Activated CD8-positive, alpha-beta memory T cell treated with anti-CD3 and anti-CD28 coated beads for 1 hour (primary cell): ENCODE results near the gene FBXL19.

Source experiments
- DNase-seq, 2 donors: peaks; one replicate each; pipeline ENCODE4 v3.0.0-alpha.2; 2020; ENCODE audit warnings: low read depth in 1 of 2; ENCODE audit errors: extremely low read depth in 1 of 2

The FBXL19 gene

GRCh38 chr16:30961384-30961783, 38.0 kb downstream of the FBXL19 start:
- DNase-seq = no peak

GRCh38 chr16:30963925-30964511, 40.6 kb downstream of the FBXL19 start:
- DNase-seq = no peak

GRCh38 chr16:30964574-30965226, 41.3 kb downstream of the FBXL19 start:
- no peak for DNase-seq

- DNase-seq = no peak
Observed at GRCh38 chr16:30965436-30965835, 42.1 kb downstream of the FBXL19 start.

GRCh38 chr16:30966033-30966619, 42.8 kb downstream of the FBXL19 start:
- no peak for DNase-seq

GRCh38 chr16:30967795-30968194, 44.4 kb downstream of the FBXL19 start:
- DNase-seq = no peak

GRCh38 chr16:30969246-30969842, 46.0 kb downstream of the FBXL19 start:
- no peak for DNase-seq

- DNase-seq = no peak
Observed at GRCh38 chr16:30971298-30971697, 47.9 kb downstream of the FBXL19 start.

GRCh38 chr16:30972872-30973271, 49.5 kb downstream of the FBXL19 start:
- DNase-seq = no peak

- no peak for DNase-seq
Observed at GRCh38 chr16:30974348-30974747, 51.0 kb downstream of the FBXL19 start.

GRCh38 chr16:30976486-30976885, 53.1 kb downstream of the FBXL19 start:
- no peak for DNase-seq

GRCh38 chr16:30977502-30977901, 54.1 kb downstream of the FBXL19 start:
- DNase-seq = no peak

- DNase-seq = no peak
Observed at GRCh38 chr16:30979170-30980022, 56.0 kb downstream of the FBXL19 start.

GRCh38 chr16:30980023-30980371, 56.6 kb downstream of the FBXL19 start:
- no peak for DNase-seq

GRCh38 chr16:30980434-30980833, 57.1 kb downstream of the FBXL19 start:
- no peak for DNase-seq

GRCh38 chr16:30980959-30981358, 57.6 kb downstream of the FBXL19 start:
- DNase-seq = no peak

GRCh38 chr16:30982548-30983288, 59.3 kb downstream of the FBXL19 start:
- DNase-seq = no peak

- no peak for DNase-seq
Observed at GRCh38 chr16:30983289-30983889, 60.0 kb downstream of the FBXL19 start.

GRCh38 chr16:30983898-30984610, 60.7 kb downstream of the FBXL19 start:
- DNase-seq = no peak
